GM23338 (cell line): ENCODE results near the gene FPR1. TPM values are rescaled to one million over a fixed set of nuclear protein-coding genes. Genes with fewer than 3 reads are reported as not detected.

Experiments
- ATAC-seq: fragments of 200-7000 bp; cut with Tn5 transposase; 3 replicates; pipeline ENCODE4 v1.9.1; 2020
- DNase-seq: peaks from one replicate; pipeline ENCODE4 v3.0.0-alpha.2; 2015; ENCODE audit warnings: low spot score
- H2AFZ ChIP-seq: fragments of 200-600 bp; sonication (generic); 2 replicates; pipeline ENCODE4 v1.8.0; 2016; ENCODE audit warnings: antibody characterized with exemption, mild to moderate bottlenecking, moderate library complexity
- H3F3A ChIP-seq: fragments of 200-600 bp; sonication (generic); replicated peaks from 2 replicates; pipeline ENCODE4 v1.8.0; 2017; ENCODE audit warnings: antibody characterized with exemption, mixed run types, low read depth
- H3K27ac ChIP-seq: fragments of 200-600 bp; sonication (generic); 2 replicates; pipeline ENCODE4 v1.6.1; 2016; ENCODE audit warnings: low read depth
- H3K27me3 ChIP-seq: fragments of 200-600 bp; sonication (generic); 2 replicates; pipeline ENCODE4 v1.8.0; 2016; ENCODE audit warnings: mild to moderate bottlenecking, mixed run types, moderate library complexity; ENCODE audit not compliant: insufficient read depth
- H3K36me3 ChIP-seq: fragments of 200-600 bp; sonication (generic); 2 replicates; pipeline ENCODE4 v1.8.0; 2016; ENCODE audit warnings: mild to moderate bottlenecking; ENCODE audit not compliant: insufficient read depth
- H3K4me1 ChIP-seq: fragments of 200-600 bp; sonication (generic); 2 replicates; pipeline ENCODE4 v1.8.0; 2016; ENCODE audit warnings: mild to moderate bottlenecking, moderate library complexity; ENCODE audit not compliant: insufficient read depth
- H3K4me2 ChIP-seq: fragments of 200-600 bp; sonication (generic); 2 replicates; pipeline ENCODE4 v1.7.1; 2017; ENCODE audit warnings: mixed run types
- H3K4me3 ChIP-seq: fragments of 200-600 bp; sonication (generic); 2 replicates; pipeline ENCODE4 v1.6.1; 2016; ENCODE audit warnings: mixed run types
- H3K79me2 ChIP-seq: fragments of 200-600 bp; sonication (generic); replicated peaks from 2 replicates; pipeline ENCODE4 v1.8.0; 2017; ENCODE audit warnings: mild to moderate bottlenecking; ENCODE audit not compliant: insufficient read depth
- H3K9me2 ChIP-seq: fragments of 200-600 bp; sonication (generic); 2 replicates; pipeline ENCODE4 v1.8.0; 2017; ENCODE audit not compliant: insufficient read depth
- H4K20me1 ChIP-seq: fragments of 200-600 bp; sonication (generic); replicated peaks from 2 replicates; pipeline ENCODE4 v1.8.0; 2017; ENCODE audit warnings: mild to moderate bottlenecking; ENCODE audit not compliant: insufficient read depth
- H3K27ac Mint-ChIP-seq: 2 replicates; pipeline ENCODE4 v1.8.0; 2020; ENCODE audit warnings: inconsistent platforms, mild to moderate bottlenecking, moderate library complexity, mixed read lengths
- H3K27me3 Mint-ChIP-seq: 3 replicates; pipeline ENCODE4 v1.8.0; 2022; ENCODE audit warnings: low read depth, mild to moderate bottlenecking, moderate library complexity, mixed read lengths, inconsistent platforms; ENCODE audit not compliant: insufficient read depth, poor library complexity
- H3K36me3 Mint-ChIP-seq: 3 replicates; pipeline ENCODE4 v1.8.0; 2021; ENCODE audit warnings: low read depth, mild to moderate bottlenecking, inconsistent platforms, moderate library complexity, mixed read lengths
- H3K4me1 Mint-ChIP-seq: 3 replicates; pipeline ENCODE4 v1.8.0; 2020; ENCODE audit warnings: mild to moderate bottlenecking, inconsistent platforms, mixed read lengths
- H3K4me3 Mint-ChIP-seq: 3 replicates; pipeline ENCODE4 v1.8.0; 2021; ENCODE audit warnings: moderate library complexity, mild to moderate bottlenecking, inconsistent platforms, mixed read lengths
- H3K9me3 Mint-ChIP-seq: 3 replicates; pipeline ENCODE4 v1.8.0; 2020; ENCODE audit warnings: moderate library complexity, mild to moderate bottlenecking, inconsistent platforms, mixed read lengths
- CREB1 ChIP-seq: fragments of 250-450 bp; sonication (Bioruptor Pico); IDR thresholded peaks from 2 replicates; pipeline ENCODE4 v1.5.0; 2020; ENCODE audit warnings: low read depth, mild to moderate bottlenecking, moderate library complexity
- CTCF ChIP-seq, 2 experiments: fragments of 200-600 bp in 1 of 2; sonication (generic) in 1 of 2; conservative IDR thresholded peaks; 2 replicates each; pipeline versions ENCODE4 v1.5.1 to v1.6.1; 2016 to 2017; ENCODE audit warnings: antibody characterized with exemption in 2 of 2, low read depth in 2 of 2, mild to moderate bottlenecking in 2 of 2, moderate library complexity in 1 of 2
- ETS1 ChIP-seq: IDR thresholded peaks from 2 replicates; pipeline ENCODE4 v1.6.1; 2016; ENCODE audit warnings: antibody characterized with exemption
- JUNB ChIP-seq: IDR thresholded peaks from one replicate; pipeline ENCODE4 v1.6.1; 2016; ENCODE audit warnings: antibody characterized with exemption; ENCODE audit not compliant: unreplicated experiment
- NANOG ChIP-seq: IDR thresholded peaks from 2 replicates; pipeline ENCODE4 v1.6.1; 2016; ENCODE audit warnings: antibody characterized with exemption, borderline replicate concordance
- POLR2AphosphoS5 ChIP-seq: IDR thresholded peaks from 2 replicates; pipeline ENCODE4 v1.6.1; 2016; ENCODE audit warnings: antibody characterized with exemption, low read depth
- REST ChIP-seq: IDR thresholded peaks from one replicate; pipeline ENCODE4 v1.6.1; 2018; ENCODE audit warnings: antibody characterized with exemption; ENCODE audit not compliant: unreplicated experiment
- STAT1 ChIP-seq: IDR thresholded peaks from one replicate; pipeline ENCODE4 v1.6.1; 2016; ENCODE audit warnings: antibody characterized with exemption; ENCODE audit not compliant: unreplicated experiment
- ZNF114 ChIP-seq: fragments of 250-450 bp; sonication (Bioruptor Pico); IDR thresholded peaks from 2 replicates; pipeline ENCODE4 v1.5.0; 2020; ENCODE audit warnings: mild to moderate bottlenecking, moderate library complexity
- ZNF331 ChIP-seq: fragments of 250-450 bp; sonication (Bioruptor Pico); IDR thresholded peaks from 2 replicates; pipeline ENCODE4 v1.5.0; 2020; ENCODE audit warnings: low read depth, mild to moderate bottlenecking, moderate library complexity
- polyA plus RNA-seq: library from polyadenylated mRNA; unstranded; fragments of >200 nt; fragmentation: Nextera tagmentation; extraction: Ambion mirVana; gene quantifications from 2 replicates; pipeline ENCODE4 v1.2.1, GENCODE V29; 2016
- total RNA-seq: library from RNA; depleted of rRNA; stranded (reverse); fragments of >200 nt; shearing (Covaris generic); gene quantifications from 2 replicates; pipeline ENCODE4 v1.2.3, GENCODE V29; 2014

Gene FPR1
- total and polyA plus RNA-seq, 2 experiments from 2014 or later: not detected

GRCh38 chr19:51708811-51709210 is 42.9 kb downstream of the FPR1 start:
- H3K4me3 Mint-ChIP-seq: no peak overlapping the region
- Histone ChIP-seq H3K4me1 (peaks cover 7% of the 10 kb centered on the region; the same call in 1 of the 2 replicates), H3K79me2 (no peaks in the 10 kb centered on the region), H2AFZ (no peak overlapping the region), H3K4me3 (no peak overlapping the region), H3K9me2 (no peaks in the 10 kb centered on the region), H4K20me1 (0 out of 2 replicates have a peak, but pooled peaks cover 3% of the 10 kb centered on the region), H3K27ac (no peak overlapping the region), H3F3A (no peaks in the 10 kb centered on the region), H3K27me3 (0 out of 2 replicates have a peak, but pooled peaks cover 4% of the 10 kb centered on the region), H3K4me2 (no peak overlapping the region), H3K36me3 (no peaks in the 10 kb centered on the region)
- H3K36me3 Mint-ChIP-seq: peaks cover 17% of the 10 kb centered on the region
- no peak for DNase-seq
- H3K4me1 Mint-ChIP-seq: peaks cover 10% of the 10 kb centered on the region
- no peak overlapping the region for H3K27ac Mint-ChIP-seq
- H3K9me3 Mint-ChIP-seq: no peaks in the 10 kb centered on the region; the same call in 2 of the 3 replicates
- H3K27me3 Mint-ChIP-seq: peaks cover 23% of the 10 kb centered on the region
- no peak for TF ChIP-seq JUNB
- TF ChIP-seq ETS1: no peak
- TF ChIP-seq REST: no peak
- TF ChIP-seq ZNF331 (CRISPR knock-in tag): no peak
- TF ChIP-seq CTCF (conservative IDR thresholded peaks at IDR 0.05; ENCODE audit: low read depth in 2 of 2): no peak
- no peak for TF ChIP-seq CREB1 (CRISPR knock-in tag)
- no peak for TF ChIP-seq POLR2AphosphoS5
- TF ChIP-seq STAT1: no peak
- no peak for TF ChIP-seq ZNF114 (CRISPR knock-in tag)
- TF ChIP-seq NANOG: no peak
- ATAC-seq: no peak

- Histone ChIP-seq H2AFZ (no peak overlapping the region), H3K36me3 (no peaks in the 10 kb centered on the region), H3F3A (no peaks in the 10 kb centered on the region), H4K20me1 (0 out of 2 replicates have a peak, but pooled peaks cover 3% of the 10 kb centered on the region), H3K9me2 (no peaks in the 10 kb centered on the region), H3K27ac (no peak overlapping the region), H3K4me1 (peaks cover 10% of the 10 kb centered on the region; the same call in 1 of the 2 replicates), H3K27me3 (0 out of 2 replicates have a peak, but pooled peaks cover 4% of the 10 kb centered on the region), H3K4me2 (no peak overlapping the region), H3K79me2 (no peaks in the 10 kb centered on the region), H3K4me3 (no peak overlapping the region)
- DNase-seq (no peak), ATAC-seq (no peak)
- no peak for TF ChIP-seq ETS1
- TF ChIP-seq ZNF331 (CRISPR knock-in tag): no peak
- no peak for TF ChIP-seq CTCF (conservative IDR thresholded peaks at IDR 0.05; ENCODE audit: low read depth in 2 of 2)
- Mint-ChIP-seq H3K4me3 (no peak overlapping the region), H3K36me3 (peaks cover 17% of the 10 kb centered on the region), H3K4me1 (peaks cover 17% of the 10 kb centered on the region), H3K27me3 (peaks cover 23% of the 10 kb centered on the region), H3K9me3 (no peaks in the 10 kb centered on the region; the same call in 1 of the 3 replicates), H3K27ac (no peak overlapping the region)
Measured at GRCh38 chr19:51706885-51707284, 44.8 kb downstream of the FPR1 start.
